H1 (cell line): ENCODE results near the gene MAPKAPK2. TPM values are rescaled to one million over a fixed set of nuclear protein-coding genes. Genes with fewer than 3 reads are reported as not detected.

Source experiments
- POLR2A ChIP-seq, 2 experiments: IDR thresholded peaks; 1 replicate in 1 of 2; 2 replicates in 1 of 2; pipeline ENCODE4 v1.6.1; 2011; ENCODE audit warnings: low read depth in 2 of 2, low read length in 2 of 2, mild to moderate bottlenecking in 2 of 2; ENCODE audit errors: control extremely low read depth in 1 of 2
- SP1 ChIP-seq: IDR thresholded peaks from 2 replicates; pipeline ENCODE4 v1.6.1; 2011; ENCODE audit warnings: low read depth, low read length
- TCF12 ChIP-seq: IDR thresholded peaks from 2 replicates; pipeline ENCODE4 v1.6.1; 2011; ENCODE audit warnings: low read depth, mild to moderate bottlenecking, low read length
- polyA plus RNA-seq, 7 experiments: library from polyadenylated mRNA; depleted of rRNA in 3 of 7; stranded (reverse) in 5 of 7; unstranded in 2 of 7; fragments of >200 nt in 5 of 7; fragments of 200-250 nt in 2 of 7; gene quantifications; 1 replicate in 5 of 7; 2 replicates in 1 of 7; 4 replicates in 1 of 7; pipeline versions ENCODE4 v1.2.1 to v1.2.3, GENCODE V29; 2011 to 2013; ENCODE audit warnings: missing spikeins in 2 of 7, mixed read lengths in 2 of 7
- total RNA-seq: library from RNA; stranded (reverse); fragmentation: NEBNext Ultra II Directional; extraction: Animal tissue kit (Norgen Biotek cat#: 25700); gene quantifications from 2 replicates; pipeline ENCODE4 v1.2.1, GENCODE V29; 2021

Gene MAPKAPK2
- total and polyA plus RNA-seq, 2 of the 8 experiments (the other 6 are each of a cell fraction or from before 2014, with no cell fraction given), result 27.5 to 44.9 TPM

- TF ChIP-seq POLR2A (IDR thresholded peaks at IDR 0.05; ENCODE audit: control extremely low read depth in 1 of 2, low read depth in 2 of 2, low read length in 2 of 2), result no peak
- TF ChIP-seq SP1, result no peak
- no peak for TF ChIP-seq TCF12
These were observed 13.3 kb downstream of the MAPKAPK2 start (continued) for GRCh38 chr1:206698011-206698410.
